ENCODE measurements around the gene RTL5. TPM values are rescaled to one million over a fixed set of nuclear protein-coding genes. Genes with fewer than 3 reads are reported as not detected.

RTL5 gene
- total RNA-seq, 2 donors from 2014 or later: 1.5 to 3.0 TPM

- no peaks in the 10 kb centered on the region for H3K36me3 ChIP-seq
- no peaks in the 10 kb centered on the region for H3K9me3 ChIP-seq
- H3K4me3 ChIP-seq: no peak overlapping the region
- no peak for DNase-seq (ENCODE audit: low spot score)
- no peaks in the 10 kb centered on the region for H3K4me1 ChIP-seq
- no peaks in the 10 kb centered on the region for H3K27me3 ChIP-seq
- H3K27ac ChIP-seq: no peak overlapping the region
- TF ChIP-seq, protein P1, sequence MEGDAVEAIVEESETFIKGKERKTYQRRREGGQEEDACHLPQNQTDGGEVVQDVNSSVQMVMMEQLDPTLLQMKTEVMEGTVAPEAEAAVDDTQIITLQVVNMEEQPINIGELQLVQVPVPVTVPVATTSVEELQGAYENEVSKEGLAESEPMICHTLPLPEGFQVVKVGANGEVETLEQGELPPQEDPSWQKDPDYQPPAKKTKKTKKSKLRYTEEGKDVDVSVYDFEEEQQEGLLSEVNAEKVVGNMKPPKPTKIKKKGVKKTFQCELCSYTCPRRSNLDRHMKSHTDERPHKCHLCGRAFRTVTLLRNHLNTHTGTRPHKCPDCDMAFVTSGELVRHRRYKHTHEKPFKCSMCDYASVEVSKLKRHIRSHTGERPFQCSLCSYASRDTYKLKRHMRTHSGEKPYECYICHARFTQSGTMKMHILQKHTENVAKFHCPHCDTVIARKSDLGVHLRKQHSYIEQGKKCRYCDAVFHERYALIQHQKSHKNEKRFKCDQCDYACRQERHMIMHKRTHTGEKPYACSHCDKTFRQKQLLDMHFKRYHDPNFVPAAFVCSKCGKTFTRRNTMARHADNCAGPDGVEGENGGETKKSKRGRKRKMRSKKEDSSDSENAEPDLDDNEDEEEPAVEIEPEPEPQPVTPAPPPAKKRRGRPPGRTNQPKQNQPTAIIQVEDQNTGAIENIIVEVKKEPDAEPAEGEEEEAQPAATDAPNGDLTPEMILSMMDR (IDR thresholded peaks at IDR 0.05): no peak
These were observed 47.6 kb downstream of the RTL5 start for GRCh38 chrX:72084114-72084513.

DNA sequence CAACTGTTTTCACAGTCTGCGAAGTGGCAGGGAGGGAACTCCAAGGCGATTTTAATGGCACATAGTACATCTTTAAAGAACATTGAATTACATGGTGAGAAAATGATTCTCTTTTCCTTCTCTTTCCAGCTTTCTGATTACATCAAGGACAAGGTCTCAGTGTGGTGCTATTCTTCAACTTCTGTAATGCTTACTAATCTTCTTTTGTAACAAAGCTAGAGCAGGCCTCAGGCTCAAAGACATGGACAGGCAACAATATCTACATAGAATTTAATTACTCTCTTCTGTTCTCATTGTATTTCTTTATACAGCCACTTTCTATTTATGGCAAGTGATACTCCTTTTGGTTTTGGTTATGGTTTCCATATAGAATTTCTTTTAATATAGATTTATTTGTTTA lies 48.4 kb downstream of the RTL5 start:
- Histone ChIP-seq H3K9me3 (no peaks in the 10 kb centered on the region), H3K36me3 (no peaks in the 10 kb centered on the region), H3K27ac (no peak overlapping the region), H3K27me3 (no peaks in the 10 kb centered on the region), H3K4me1 (no peaks in the 10 kb centered on the region), H3K4me3 (no peak overlapping the region)
- TF ChIP-seq, protein P1 (IDR thresholded peaks at IDR 0.05): no peak
- DNase-seq (ENCODE audit: low spot score): no peak

DNA sequence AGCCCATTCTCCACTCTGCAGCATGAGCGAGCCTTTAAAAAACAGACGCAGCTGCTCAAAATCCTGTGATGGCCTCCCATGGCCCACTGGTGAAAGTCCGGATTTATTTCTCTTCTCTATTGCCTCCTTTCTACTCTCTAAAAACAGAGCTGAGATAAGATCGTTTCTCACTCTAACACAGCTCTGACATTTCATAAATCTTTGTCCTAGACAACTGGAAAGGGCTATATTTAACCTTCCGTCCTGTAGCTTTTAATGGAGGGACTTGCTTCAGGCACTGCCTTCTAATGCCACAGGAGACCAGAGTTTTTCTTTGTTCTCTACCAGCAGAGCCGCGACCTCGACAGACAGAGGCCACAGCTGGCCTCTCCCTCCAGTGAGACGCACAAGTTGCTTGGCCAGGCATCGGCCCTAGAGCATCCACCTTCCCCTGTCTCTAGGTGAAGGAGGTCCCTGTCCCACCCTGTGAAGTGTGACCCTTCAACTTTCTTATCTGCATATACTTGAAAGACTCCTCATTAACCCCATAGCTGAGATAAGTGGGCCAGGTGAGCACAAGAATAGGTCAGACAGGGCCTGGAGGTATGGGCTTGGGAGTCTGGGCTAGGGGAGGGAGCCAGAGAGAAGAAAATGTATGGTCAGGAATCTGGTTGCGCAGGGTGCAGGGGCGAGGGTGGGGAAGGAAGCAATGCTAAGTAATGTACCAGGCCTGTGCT lies 50.0 kb downstream of the RTL5 start:
- H3K27me3 ChIP-seq: no peaks in the 10 kb centered on the region
- TF ChIP-seq, protein P1 (IDR thresholded peaks at IDR 0.05): no peak
- H3K36me3 ChIP-seq: no peaks in the 10 kb centered on the region
- peak overlapping the region in 1 of 2 donors; percentile 18 for H3K27ac ChIP-seq
- H3K4me3 ChIP-seq: no peak overlapping the region
- DNase-seq (ENCODE audit: low spot score): no peak
- H3K9me3 ChIP-seq: no peaks in the 10 kb centered on the region
- no peaks in the 10 kb centered on the region for H3K4me1 ChIP-seq

DNA sequence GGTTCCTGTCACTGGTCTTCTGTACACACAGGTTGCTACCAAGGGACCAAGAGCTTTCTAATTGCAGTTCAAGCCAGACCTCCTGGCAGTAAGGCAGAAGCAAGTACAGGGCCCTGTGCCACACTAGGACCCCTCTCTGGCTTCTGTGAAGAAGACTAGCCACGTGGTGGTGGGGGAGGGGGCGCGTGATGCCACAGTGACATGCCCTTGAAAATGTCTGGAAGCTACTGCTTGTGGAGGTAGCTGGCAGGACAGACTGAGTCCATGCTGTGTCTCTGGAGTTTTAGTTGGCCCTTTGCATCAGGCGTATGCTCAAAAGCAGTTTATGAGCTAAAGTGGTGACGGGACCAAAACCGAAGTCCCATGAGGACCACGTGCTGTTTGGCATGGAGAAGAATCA lies 50.9 kb downstream of the RTL5 start:
- TF ChIP-seq, protein P1 (IDR thresholded peaks at IDR 0.05): no peak
- H3K9me3 ChIP-seq: no peaks in the 10 kb centered on the region
- DNase-seq (ENCODE audit: low spot score): no peak
- H3K27ac ChIP-seq: no peak overlapping the region
- H3K4me3 ChIP-seq: peak overlapping the region; percentile 17 to 23
- H3K36me3 ChIP-seq: no peaks in the 10 kb centered on the region
- no peaks in the 10 kb centered on the region for H3K27me3 ChIP-seq
- H3K4me1 ChIP-seq: no peaks in the 10 kb centered on the region

DNA sequence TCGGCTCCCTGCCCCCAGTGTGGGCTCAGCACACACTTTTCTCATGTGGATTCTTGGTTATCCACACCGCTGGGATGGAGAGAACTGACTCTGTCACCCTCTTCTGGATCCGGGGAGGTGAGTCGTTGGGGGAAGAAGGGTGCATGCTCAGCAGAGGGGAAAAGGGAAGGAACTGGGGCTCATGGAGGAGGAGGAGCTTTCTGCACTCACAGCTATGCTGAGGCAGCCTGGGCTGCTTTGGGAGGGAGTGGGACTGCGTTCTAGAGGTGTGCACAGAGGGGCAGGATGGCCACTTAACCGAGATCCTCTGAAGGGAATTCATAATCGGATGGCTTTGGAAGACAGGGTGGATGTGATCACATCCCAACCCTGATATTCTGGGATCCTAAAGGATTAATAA lies 51.6 kb downstream of the RTL5 start:
- no peak for DNase-seq (ENCODE audit: low spot score)
- peak overlapping the region in 1 of 2 donors; percentile 27 for H3K27ac ChIP-seq
- TF ChIP-seq, protein P1 (IDR thresholded peaks at IDR 0.05): no peak
- no peaks in the 10 kb centered on the region for H3K36me3 ChIP-seq
- H3K9me3 ChIP-seq: no peaks in the 10 kb centered on the region
- H3K4me3 ChIP-seq: peak overlapping the region in 1 of 2 donors; percentile 23
- H3K27me3 ChIP-seq: no peaks in the 10 kb centered on the region
- H3K4me1 ChIP-seq: no peaks in the 10 kb centered on the region

GRCh38 chrX:72079607-72080006 lies 52.1 kb downstream of the RTL5 start:
- Histone ChIP-seq H3K27me3 (no peaks in the 10 kb centered on the region), H3K36me3 (no peaks in the 10 kb centered on the region), H3K9me3 (no peaks in the 10 kb centered on the region), H3K27ac (peak overlapping the region in 1 of 2 donors; percentile 27), H3K4me1 (no peaks in the 10 kb centered on the region), H3K4me3 (peak overlapping the region in 1 of 2 donors; percentile 23)
- DNase-seq (ENCODE audit: low spot score): peak; percentile 63
- TF ChIP-seq, protein P1 (IDR thresholded peaks at IDR 0.05): no peak

Data from right atrium auricular region (tissue), 2 donors.